Heart left ventricle (tissue), 16 donors: ENCODE data around the gene ABL1. TPM values are rescaled to one million over a fixed set of nuclear protein-coding genes. Genes with fewer than 3 reads are reported as not detected.

Experiments
- ATAC-seq, 4 donors: fragments of 200-7000 bp; cut with Tn5 transposase; one replicate each; pipeline ENCODE4 v1.9.1; 2020 to 2022; ENCODE audit warnings: moderate library complexity in 4 of 4, mild to moderate bottlenecking in 3 of 4, moderate number of reproducible peaks in 1 of 4
- DNase-seq, 5 donors: peaks; one replicate each; pipeline ENCODE4 v3.0.0-alpha.2; 2020
- H3K27ac ChIP-seq, 12 donors: fragments of 200-600 bp; sonication (generic) in 4 of 12; one replicate each; pipeline versions ENCODE4 v1.5.0 to v1.8.0; 2016 to 2022; ENCODE audit warnings: mild to moderate bottlenecking in 2 of 12
- H3K27me3 ChIP-seq, 9 donors: fragments of 200-600 bp; sonication (generic) in 2 of 9; one replicate each; pipeline versions ENCODE4 v1.5.1 to v1.8.0; 2016 to 2022; ENCODE audit warnings: mild to moderate bottlenecking in 3 of 9
- H3K36me3 ChIP-seq, 9 donors: fragments of 200-600 bp; sonication (generic) in 2 of 9; one replicate each; pipeline versions ENCODE4 v1.5.0 to v1.8.0; 2018 to 2022; ENCODE audit warnings: mild to moderate bottlenecking in 2 of 9
- H3K4me1 ChIP-seq, 12 donors: fragments of 200-600 bp; sonication (generic) in 4 of 12; one replicate each; pipeline versions ENCODE4 v1.5.0 to v1.8.0; 2016 to 2022; ENCODE audit warnings: mild to moderate bottlenecking in 3 of 12
- H3K4me3 ChIP-seq, 12 donors: fragments of 200-600 bp; sonication (generic) in 4 of 12; one replicate each; pipeline versions ENCODE4 v1.5.0 to v1.8.0; 2017 to 2022; ENCODE audit warnings: mild to moderate bottlenecking in 9 of 12, moderate library complexity in 4 of 12
- H3K9me3 ChIP-seq, 12 donors: fragments of 200-600 bp; sonication (generic) in 4 of 12; one replicate each; pipeline versions ENCODE4 v1.5.0 to v1.8.0; 2016 to 2022; ENCODE audit warnings: mild to moderate bottlenecking in 1 of 12
- POLR2A ChIP-seq, 2 donors: fragments of 450-650 bp; IDR thresholded peaks; one replicate each; pipeline ENCODE4 v1.6.1; 2017; ENCODE audit warnings: antibody characterized with exemption in 2 of 2, mild to moderate bottlenecking in 2 of 2, moderate library complexity in 2 of 2
- WGBS, 4 donors: extraction: QIAGEN DNeasy Blood & Tissue Kit in 2 of 4; methylation state at CpG; one replicate each; pipeline versions ENCODE4 v1.1.5 to v1.1.7; 2013 to 2018; 5-methylcytosine and 5-hydroxymethylcytosine counted together
- intact Hi-C, 10 donors: fragments of 100-400 bp; cut with DNase I; formaldehyde crosslinking; loops; one replicate each; pipeline versions ENCODE4 v1.11.1 to v1.14.2; 2022
- polyA plus RNA-seq, 2 donors: library from polyadenylated mRNA; stranded (reverse); fragments of 200-250 nt; gene quantifications; one replicate each; pipeline ENCODE4 v1.2.3, GENCODE V29; 2013
- total RNA-seq, 9 donors: library from RNA; depleted of rRNA in 2 of 9; stranded (reverse); fragments of >200 nt in 2 of 9; fragmentation: NEBNext Ultra II Directional in 3 of 9; extraction: Animal tissue kit (Norgen Biotek cat#: 25700) in 3 of 9; gene quantifications; one replicate each; pipeline versions ENCODE4 v1.1.0 to v1.2.4, GENCODE V29; 2016 to 2023
- TF ChIP-seq, protein P1 (sequence below), 12 donors: fragments of 200-600 bp; sonication (generic) in 4 of 12; IDR thresholded peaks; one replicate each; pipeline versions ENCODE4 v1.5.0 to v1.8.0; 2018 to 2022; ENCODE audit warnings: antibody characterized with exemption in 12 of 12, mild to moderate bottlenecking in 5 of 12
- donor health status: ischemic (EF 13 %, LVEDD 7.1; RV severe dilation, severe dysfunction).
- donor health status: healthy with polysubstance abuse.
- donor health status: DM: no; HTN: yes; CAD: no.
- donor health status: DM: no; HTN: no; CAD: no.
- donor health status: ischemic (EF 25% LVEDD 6.9; RV normal size, moderate dysfunction).
- donor health status: ischemic (EF 25% LVEDD 5.7; RV mildly dilated, moderate dysfunction).
- donor health status: healthy.
- donor health status: DM: yes; HTN: yes; CAD: no.
- donor health status: ischemic (EF 35%, LVEDD 5.7; RV mildly dilated, moderate dysfunction).
- donor health status: nonischemic (EF 11% LVEDD 7.7; RV severe dilation, severe dysfunction).
- donor health status: DM: yes; HTN: yes; CAD: no.
- donor health status: PGD.
- donor health status: ischemic (EF 29% LVEDD 5.4; RV normal size, mild dysfunction).
- donor health status: nonischemic (EF 23%, LVEDD 6.1; RV moderate dilation, normal function).

ABL1 gene
- total and polyA plus RNA-seq, 11 donors, result 13.2 to 49.8 (median 33.8) TPM

GRCh38 chr9:130874783-130875182 is 39.7 kb downstream of the ABL1 start:
- peaks cover 2 to 44% (median 33%) of the 10 kb centered on the region in 12 donors for H3K4me1 ChIP-seq
- no peak overlapping the region for H3K27ac ChIP-seq
- intact Hi-C loops, result loop anchor here in 3 of 10 donors (5.0 kb wide), 2 partner anchors 58 to 123 kb away; no protein-coding TSS in a partner anchor
- no peak for DNase-seq
- TF ChIP-seq POLR2A (IDR thresholded peaks at IDR 0.05), result no peak
- TF ChIP-seq, protein P1, sequence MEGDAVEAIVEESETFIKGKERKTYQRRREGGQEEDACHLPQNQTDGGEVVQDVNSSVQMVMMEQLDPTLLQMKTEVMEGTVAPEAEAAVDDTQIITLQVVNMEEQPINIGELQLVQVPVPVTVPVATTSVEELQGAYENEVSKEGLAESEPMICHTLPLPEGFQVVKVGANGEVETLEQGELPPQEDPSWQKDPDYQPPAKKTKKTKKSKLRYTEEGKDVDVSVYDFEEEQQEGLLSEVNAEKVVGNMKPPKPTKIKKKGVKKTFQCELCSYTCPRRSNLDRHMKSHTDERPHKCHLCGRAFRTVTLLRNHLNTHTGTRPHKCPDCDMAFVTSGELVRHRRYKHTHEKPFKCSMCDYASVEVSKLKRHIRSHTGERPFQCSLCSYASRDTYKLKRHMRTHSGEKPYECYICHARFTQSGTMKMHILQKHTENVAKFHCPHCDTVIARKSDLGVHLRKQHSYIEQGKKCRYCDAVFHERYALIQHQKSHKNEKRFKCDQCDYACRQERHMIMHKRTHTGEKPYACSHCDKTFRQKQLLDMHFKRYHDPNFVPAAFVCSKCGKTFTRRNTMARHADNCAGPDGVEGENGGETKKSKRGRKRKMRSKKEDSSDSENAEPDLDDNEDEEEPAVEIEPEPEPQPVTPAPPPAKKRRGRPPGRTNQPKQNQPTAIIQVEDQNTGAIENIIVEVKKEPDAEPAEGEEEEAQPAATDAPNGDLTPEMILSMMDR (IDR thresholded peaks at IDR 0.05), result no peak
- no peak for ATAC-seq
- 86 to 97% (median 94%) methylated on average over 5 of the region's 5 CpGs for WGBS, 4 donors
- no peaks in the 10 kb centered on the region for H3K9me3 ChIP-seq
- no peak overlapping the region for H3K4me3 ChIP-seq
- H3K36me3 ChIP-seq, result peaks cover 0 to 99% (median 81%) of the 10 kb centered on the region in 9 donors
- no peaks in the 10 kb centered on the region for H3K27me3 ChIP-seq

DNA sequence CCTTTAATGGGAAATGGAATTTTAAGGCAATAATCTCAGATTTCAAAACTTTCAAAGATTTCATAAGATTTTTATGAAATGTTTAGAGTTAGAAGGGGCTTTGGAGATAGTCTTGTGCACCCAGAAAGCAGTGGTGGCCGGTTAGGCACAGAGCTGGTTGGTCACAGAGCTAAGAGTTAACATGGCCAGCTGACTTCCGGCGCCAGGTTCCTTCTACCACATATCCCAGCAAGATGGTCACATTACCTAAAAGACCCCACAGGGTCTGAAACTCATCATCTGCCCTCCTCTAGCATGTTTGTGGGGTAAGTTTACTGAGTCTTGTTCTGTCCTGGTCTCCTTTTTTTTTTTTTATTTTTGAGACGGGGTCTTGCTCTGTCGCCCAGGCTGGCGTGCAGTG is 42.2 kb downstream of the ABL1 start:
- Histone ChIP-seq H3K9me3 (no peaks in the 10 kb centered on the region), H3K27me3 (no peaks in the 10 kb centered on the region), H3K4me3 (no peak overlapping the region), H3K36me3 (peaks cover 2 to 100% (median 97%) of the 10 kb centered on the region in 9 donors), H3K27ac (no peak overlapping the region), H3K4me1 (peaks cover 0 to 20% (median 15%) of the 10 kb centered on the region in 12 donors)
- intact Hi-C loops, result loop anchor here in 1 of 10 donors (5.0 kb wide), 1 partner anchor 55 kb away; no protein-coding TSS in a partner anchor
- DNase-seq (no peak), ATAC-seq (no peak)
- WGBS, 4 donors, result 93 to 96% (median 95%) methylated on average over 6 of the region's 6 CpGs
- TF ChIP-seq, protein P1 (IDR thresholded peaks at IDR 0.05), result no peak
- TF ChIP-seq POLR2A (IDR thresholded peaks at IDR 0.05), result no peak

GRCh38 chr9:130878295-130878694 is 43.2 kb downstream of the ABL1 start:
- H3K27me3 ChIP-seq, result no peaks in the 10 kb centered on the region
- ATAC-seq (no peak), DNase-seq (no peak)
- no peak overlapping the region for H3K27ac ChIP-seq
- 94 to 99% (median 95%) methylated on average over 6 of the region's 6 CpGs for WGBS, 4 donors
- no peak overlapping the region for H3K4me3 ChIP-seq
- intact Hi-C loops, result loop anchor here in 1 of 10 donors (5.0 kb wide), 1 partner anchor 54 kb away; no protein-coding TSS in a partner anchor
- peaks cover 0 to 11% (median 7%) of the 10 kb centered on the region in 12 donors for H3K4me1 ChIP-seq
- TF ChIP-seq, protein P1 (IDR thresholded peaks at IDR 0.05), result no peak
- no peak for TF ChIP-seq POLR2A (IDR thresholded peaks at IDR 0.05)
- H3K36me3 ChIP-seq, result peaks cover 2 to 100% (median 97%) of the 10 kb centered on the region in 9 donors
- no peaks in the 10 kb centered on the region for H3K9me3 ChIP-seq

DNA sequence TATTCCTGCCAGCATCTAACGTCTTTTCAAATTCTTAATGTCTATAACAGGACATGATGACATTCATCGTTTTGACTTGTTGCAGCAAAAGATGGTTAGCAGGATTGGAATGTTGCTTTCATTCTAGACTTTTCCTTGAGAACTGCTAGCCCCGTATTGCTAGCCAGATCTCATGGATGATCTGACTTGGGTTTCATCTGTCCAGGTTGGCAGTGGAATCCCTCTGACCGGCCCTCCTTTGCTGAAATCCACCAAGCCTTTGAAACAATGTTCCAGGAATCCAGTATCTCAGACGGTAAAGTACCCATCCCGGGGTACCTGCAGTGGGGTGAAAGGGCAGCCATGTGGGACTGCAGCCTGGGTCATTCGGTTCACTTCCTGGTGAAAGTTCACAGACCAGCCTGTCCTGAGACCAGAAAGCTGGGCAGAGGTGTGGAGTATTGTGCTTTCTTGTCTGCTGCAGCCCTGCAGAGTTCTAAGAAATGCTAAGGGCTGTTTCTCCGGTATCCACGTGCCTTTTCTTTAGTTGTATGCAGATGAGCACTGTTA is 44.9 kb downstream of the ABL1 start:
- no peak for DNase-seq
- Histone ChIP-seq H3K27me3 (no peaks in the 10 kb centered on the region), H3K4me3 (no peak overlapping the region), H3K27ac (no peak overlapping the region), H3K9me3 (no peaks in the 10 kb centered on the region), H3K36me3 (peaks cover 2 to 100% (median 97%) of the 10 kb centered on the region in 9 donors), H3K4me1 (no peaks in the 10 kb centered on the region)
- WGBS, 4 donors, result 94 to 97% (median 94%) methylated on average over 9 of the region's 9 CpGs
- no peak for TF ChIP-seq POLR2A (IDR thresholded peaks at IDR 0.05)
- TF ChIP-seq, protein P1 (IDR thresholded peaks at IDR 0.05), result no peak
- intact Hi-C loops, result loop anchor here in 1 of 10 donors (5.0 kb wide), 1 partner anchor 52 kb away; no protein-coding TSS in a partner anchor
- no peak for ATAC-seq
